Esophagus muscularis mucosa (tissue), 4 donors: Measurements from ENCODE around the gene IPO13.

Source experiments
- CTCF ChIP-seq, 3 experiments: fragments of 200-600 bp in 2 of 3; fragments of 450-650 bp in 1 of 3; sonication (generic) in 2 of 3; IDR thresholded peaks; one replicate each; pipeline ENCODE4 v1.5.1; 2017 to 2019; ENCODE audit warnings: antibody characterized with exemption in 3 of 3, mild to moderate bottlenecking in 2 of 3, moderate library complexity in 1 of 3
- EP300 ChIP-seq: sonication (generic); formaldehyde crosslinking; IDR thresholded peaks from one replicate; pipeline ENCODE4 v1.6.1; 2017; ENCODE audit warnings: antibody characterized with exemption
- POLR2A ChIP-seq: fragments of 450-650 bp; IDR thresholded peaks from one replicate; pipeline ENCODE4 v1.6.1; 2017; ENCODE audit warnings: antibody characterized with exemption, moderate library complexity, mild to moderate bottlenecking, low read depth
- POLR2AphosphoS5 ChIP-seq, 2 donors: sonication (generic); formaldehyde crosslinking; IDR thresholded peaks; one replicate each; pipeline ENCODE4 v1.6.1; 2017; ENCODE audit warnings: antibody characterized with exemption in 2 of 2

- TF ChIP-seq POLR2A (no peak), CTCF (IDR thresholded peaks at IDR 0.05) (no peak), POLR2AphosphoS5 (IDR thresholded peaks at IDR 0.05) (no peak), EP300 (no peak)
Observed at GRCh38 chr1:43913051-43913501, 33.7 kb upstream of the IPO13 start.
